Measurements from ENCODE around the gene ITPR3.

The ITPR3 gene

DNA sequence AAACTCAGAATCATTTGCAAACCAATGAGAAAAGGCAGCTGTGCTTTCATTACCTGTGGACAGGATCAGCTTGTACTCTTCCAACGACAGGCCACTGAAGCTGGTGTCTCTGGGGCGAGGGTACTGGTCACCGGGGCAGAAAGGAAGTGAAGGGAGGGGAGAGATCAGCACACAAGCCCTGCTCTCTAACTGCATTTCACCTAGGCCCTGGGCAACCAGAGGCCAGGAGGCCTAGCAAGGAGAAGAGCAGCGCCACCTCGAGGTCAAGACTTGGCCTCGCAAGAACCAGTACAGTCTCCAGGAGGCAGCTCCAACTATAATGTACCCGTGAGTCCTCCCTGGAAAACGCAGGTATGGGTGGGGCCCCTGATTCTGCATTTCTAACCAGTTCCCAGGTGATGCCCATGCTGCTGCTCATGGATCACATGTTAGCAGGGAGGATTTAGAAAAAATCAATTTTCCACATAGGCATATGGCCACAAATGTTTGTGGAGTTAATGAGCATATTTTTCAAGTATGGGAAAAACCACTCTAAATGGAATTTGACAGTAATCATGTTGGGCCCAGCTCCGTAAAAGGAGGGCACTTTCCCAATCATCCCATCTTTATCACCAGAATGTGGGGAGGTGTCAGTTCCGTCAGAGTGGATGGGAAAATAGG, 79.4 kb downstream of the ITPR3 start:
- DNase-seq (peak; percentile 75), ATAC-seq (peak; percentile 62)

DNA sequence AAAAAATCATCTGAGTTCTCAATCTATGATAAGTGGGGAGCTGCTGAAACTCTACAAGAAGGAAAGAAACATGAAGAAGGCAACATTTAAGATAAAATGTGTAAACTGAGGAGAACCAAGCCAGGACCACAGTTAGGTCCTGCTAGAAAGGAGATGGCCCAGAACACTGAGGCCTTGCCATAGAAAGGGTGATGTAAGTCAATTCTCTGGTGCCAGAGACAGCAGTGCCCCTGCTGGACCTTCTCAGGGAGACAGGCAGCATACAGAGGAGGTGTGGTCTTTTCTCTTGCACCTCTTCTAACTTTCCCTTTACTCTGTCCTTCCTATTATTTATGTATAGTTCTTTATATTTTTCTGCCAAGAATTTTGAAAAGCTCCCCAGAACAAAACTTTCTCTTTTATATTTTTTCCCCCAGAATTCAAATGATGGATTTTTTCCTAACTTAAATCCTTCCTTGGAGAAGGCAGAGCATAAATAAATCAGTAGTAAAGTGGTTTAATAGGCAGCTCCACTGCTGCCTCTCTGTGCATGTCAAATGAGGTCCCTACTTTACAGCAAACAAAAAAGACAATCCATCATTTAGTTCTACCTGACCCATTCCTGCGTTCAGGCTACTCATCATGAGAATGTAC, 81.3 kb downstream of the ITPR3 start:
- peak; percentile 70 for ATAC-seq
- DNase-seq = no peak

DNA sequence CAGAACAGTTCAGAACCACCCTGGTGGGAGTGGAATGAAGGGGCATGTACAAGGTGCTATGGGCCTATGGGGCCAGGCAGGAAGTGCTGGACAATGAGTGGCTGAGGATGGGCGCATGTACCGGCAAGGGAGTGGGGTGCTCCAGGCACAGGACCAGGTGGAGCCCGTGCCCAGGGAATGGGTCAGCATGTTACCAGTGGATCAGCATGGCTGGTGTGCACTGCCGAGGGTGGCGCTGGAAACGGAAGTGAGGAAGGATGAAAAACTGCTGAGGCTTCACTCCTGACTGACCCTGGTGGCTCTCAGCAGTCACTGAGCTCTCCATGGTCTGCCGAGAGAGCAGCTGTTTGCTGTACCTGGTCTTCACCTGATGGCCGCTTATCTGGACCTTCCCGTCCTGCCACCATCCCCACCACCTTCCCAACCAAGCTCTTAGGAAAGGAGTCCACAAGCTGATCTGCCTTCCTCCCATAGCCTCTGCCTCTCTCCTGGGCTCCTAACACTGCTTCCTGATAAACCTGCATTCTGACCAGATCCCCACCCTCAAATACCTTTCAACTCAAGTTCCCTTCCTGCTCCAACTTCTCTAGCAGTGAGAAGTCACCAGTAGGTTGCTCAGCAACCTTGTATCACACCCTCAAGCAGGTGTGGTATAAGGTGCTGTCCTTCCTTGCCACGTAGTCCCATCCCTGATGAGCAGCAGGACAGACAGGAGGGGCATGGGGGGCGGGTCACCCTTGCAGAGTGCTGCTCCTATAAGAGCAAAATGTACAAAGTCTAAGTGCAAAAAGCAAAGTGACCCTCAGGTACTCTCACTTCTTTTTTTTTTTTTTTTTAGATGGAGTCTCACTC, 83.3 kb downstream of the ITPR3 start:
- ATAC-seq (no peak), DNase-seq (no peak)

DNA sequence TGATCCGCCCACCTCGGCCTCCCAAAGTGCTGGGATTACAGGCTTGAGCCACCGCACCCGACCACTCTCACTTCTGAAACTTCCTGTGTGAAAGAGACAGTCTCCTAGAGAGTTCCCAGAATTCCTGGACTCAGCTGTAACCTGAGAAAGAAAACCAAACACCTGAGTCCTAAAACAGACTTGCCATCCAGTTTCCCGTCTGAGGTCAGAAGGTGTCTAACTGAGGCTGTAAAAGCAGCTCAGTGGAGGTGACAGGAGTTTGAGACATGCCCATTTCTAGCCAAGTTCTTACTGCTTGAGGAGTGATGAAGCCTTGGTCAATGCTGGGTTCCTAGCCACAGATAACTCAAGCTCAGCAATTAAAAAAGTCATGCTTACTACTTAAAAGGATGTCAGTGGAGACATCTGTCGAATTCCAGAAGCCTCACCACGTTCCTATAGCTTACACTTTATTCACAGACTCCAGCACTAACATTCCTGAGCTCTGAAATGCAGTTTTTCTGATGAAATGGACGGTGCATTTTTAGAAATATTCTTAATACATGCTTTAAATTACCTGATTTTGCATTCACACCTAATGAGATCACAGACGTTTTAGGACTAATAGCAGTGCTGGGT, 84.3 kb downstream of the ITPR3 start:
- ATAC-seq = no peak
- DNase-seq = no peak

DNA sequence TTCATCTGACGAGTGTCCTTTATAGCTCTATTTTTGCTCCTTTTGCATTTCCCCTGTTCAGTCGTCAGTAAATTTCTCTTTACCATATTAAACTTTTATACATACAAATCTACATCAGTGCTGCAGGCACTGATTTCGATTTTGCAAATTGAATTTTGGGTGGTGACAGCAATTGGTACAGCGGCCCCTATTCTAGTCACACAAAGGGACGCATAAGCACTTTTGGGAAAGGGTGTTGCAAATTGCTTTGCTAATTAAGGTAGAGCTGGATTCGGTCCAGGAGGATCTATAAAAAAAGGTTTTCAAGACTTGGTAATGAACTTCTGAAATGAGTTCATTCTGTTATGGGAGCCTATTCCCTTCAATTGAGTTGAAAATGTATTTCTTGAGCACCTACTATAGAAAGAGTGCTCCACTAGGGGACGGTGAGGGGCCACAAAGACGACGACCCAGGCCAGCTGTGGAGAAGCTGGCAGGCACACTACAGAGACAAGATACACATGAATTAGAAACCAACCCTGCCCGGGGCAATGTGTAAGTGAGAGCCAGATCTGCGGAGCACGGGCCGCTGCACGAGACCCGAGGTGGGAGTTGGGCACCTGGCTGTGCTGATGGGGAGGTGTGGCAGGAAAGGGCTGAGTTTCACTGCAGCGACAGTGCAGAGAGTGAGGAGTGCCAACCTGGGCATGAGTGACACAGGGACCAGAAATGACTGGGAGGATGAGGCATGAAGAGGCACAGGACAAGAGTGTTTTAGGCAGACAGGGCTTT, 85.0 kb downstream of the ITPR3 start:
- ATAC-seq = no peak
- no peak for DNase-seq

DNA sequence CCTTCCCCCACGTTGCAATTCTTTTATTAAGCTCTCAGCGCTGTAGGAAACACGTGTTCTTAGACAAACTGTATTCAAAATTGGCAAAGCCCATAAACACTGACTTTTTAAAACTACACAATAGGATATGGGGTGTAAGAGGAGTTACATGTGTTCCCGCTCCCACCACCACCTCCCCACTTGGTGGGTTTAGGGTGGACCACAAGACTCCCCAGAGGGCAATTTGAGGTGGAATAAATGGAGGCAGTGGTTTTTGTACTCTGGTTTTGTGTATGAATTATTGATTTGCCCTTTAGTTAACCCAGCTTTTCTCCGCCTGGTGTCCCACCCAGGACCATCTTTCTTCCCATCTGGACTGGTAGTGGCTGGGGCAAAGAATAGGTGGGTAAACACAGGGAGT, 86.6 kb downstream of the ITPR3 start:
- ATAC-seq (no peak), DNase-seq (no peak)

DNA sequence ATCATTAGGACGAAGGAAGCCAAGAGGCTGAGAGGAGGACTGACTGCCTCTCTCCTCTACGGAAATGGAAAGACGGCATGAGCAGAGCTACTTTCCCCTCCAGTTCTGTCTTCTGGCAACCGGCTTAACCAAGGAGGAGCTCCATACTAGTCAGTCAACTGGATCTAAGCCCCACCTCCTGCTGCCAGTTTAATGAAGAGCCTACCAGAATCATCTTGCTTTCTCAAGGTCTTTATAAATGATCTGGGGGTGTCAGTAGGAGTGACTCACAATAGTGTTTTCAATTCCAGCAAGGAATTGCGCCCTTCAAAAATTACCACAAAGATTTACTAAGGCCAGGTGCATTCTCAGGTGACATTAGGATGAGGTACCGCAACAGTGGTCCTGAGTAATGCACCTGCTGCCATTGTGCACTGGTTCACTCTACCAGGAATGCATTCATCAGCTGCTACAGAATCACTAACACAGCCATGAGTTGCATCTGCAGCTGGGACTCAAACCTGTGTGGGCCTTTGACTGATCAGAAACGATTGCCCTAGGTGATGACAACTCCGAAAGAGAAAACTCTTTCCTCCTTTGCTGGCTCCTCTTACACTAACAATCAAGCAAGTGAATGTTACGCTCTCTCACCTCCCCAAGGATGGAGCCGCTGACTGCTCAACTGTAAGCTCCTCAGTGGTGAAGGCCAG, 87.5 kb downstream of the ITPR3 start:
- no peak for DNase-seq
- ATAC-seq = no peak

DNA sequence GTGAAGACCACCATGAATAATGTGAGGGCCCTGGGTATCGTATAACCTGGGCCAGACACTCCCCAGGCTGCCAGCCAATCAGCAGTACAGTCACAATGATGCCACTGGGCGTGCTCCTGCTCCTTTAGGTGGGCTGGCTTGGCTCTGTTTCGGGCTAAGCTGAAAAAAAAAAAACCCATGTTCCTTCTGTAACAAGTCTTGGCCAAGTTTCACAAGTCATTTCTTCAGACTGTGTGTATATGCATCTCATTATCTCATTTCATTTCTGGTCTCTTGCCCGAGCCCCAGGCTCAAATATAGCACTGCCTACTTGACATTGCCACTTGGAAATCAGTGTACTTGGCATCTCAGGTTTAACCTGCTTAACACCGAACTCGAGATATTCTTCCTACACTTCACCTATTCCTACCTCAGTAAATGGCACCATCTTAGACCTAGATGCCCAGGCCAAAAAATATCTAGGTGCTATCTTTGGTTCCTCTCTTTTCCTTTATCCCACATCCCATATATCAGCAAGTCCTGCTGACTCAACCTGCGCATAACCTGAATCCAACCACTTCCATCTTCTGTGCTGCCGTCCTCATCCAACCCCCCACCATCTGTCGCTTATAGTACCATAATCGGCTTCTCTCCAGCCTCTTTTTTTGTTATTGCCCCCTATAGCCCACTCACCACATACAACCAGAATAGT, 88.6 kb downstream of the ITPR3 start:
- ATAC-seq = no peak
- no peak for DNase-seq

DNA sequence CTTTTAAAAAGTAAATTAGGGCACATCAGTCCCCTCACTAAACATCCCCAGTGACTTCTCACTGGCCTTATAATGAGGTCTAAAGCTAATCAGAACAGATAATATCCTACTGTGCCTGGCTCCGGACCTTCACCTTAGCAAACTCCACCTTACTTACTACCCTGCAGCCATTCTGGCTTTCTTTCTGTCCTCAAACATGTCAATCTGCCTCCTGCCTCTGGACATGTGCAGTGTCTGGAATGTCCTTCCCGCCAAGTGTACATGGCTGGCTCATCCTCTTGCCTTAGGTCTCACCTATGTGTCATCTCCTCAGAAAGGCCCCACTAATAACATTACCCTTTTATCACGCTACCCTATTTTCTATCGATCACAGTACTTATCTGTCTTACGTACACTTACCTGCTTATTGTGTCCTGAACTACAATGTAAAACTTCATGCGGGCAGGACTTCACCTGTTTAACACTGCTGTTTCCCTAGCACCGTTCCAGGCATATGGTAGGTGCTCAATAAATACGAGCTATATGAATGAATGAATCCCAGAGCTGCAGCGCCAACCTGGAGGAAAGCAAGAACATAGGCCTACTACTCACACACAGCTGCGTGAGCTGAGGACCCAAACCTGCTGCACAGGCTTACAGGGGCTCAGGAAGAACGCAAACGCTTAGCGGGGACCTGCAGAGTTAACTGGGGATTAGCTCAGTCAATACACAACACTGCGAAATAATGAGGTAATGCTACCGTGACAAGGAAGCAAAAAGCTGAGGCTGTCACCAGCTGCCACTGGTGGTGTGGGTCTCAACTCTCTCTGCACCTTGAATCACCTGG, 89.4 kb downstream of the ITPR3 start:
- DNase-seq (no peak), ATAC-seq (no peak)

DNA sequence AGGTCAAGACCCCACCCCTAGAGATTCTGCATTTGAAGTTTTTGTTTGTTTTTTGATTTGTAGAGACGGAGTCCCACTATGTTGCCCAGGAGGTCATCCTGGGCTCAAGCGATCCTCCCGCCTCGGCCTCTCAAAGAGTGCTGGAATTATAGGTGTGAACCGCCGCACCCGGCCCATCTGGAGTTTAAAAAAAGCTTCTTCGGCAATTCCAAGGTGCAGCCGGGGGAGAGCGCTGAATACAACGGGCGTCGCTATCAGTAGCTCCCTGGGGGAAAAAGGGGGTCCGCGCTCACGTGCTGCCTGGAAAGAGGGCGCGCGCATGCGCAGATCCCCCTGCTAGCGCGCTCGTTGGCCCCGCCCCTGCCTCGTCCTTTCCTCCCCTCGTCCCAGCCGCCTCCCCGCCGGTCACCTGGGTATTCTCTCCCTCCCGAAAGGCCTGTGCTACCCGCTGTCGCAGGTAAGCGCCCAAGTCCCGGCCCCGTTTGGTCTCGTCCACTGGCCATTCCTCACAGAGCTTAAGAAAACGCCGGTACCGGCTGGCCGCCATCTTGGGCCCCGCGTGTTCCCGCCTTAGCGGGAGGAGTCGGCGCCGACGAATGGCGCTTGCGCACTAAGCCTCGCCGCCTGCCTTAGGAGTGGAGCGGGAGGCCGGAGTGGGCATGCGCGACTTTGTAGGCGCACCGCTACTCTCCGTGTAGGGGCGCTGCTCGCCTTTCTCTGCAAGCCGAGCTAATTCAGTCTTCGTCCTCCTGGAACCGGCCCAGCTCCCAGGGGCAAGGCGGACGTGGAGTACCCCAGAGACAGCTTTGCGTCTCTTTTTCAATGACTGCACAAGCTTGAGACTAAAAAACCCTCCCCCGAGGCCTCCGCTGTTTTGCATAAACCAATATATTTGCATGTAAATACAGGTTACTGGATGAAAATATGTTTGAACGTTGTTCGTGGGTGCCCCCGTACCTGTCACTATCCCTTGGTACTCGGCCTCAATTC, 90.3 kb downstream of the ITPR3 start, which contains the start of gene UQCC2:
Gene UQCC2 (minus strand): TSS at position 561 of the 990 bp plus-strand sequence. CDS start 14 bp downstream, at position 547.
- DNase-seq (peak; percentile 98), ATAC-seq (peak; percentile 93)

DNA sequence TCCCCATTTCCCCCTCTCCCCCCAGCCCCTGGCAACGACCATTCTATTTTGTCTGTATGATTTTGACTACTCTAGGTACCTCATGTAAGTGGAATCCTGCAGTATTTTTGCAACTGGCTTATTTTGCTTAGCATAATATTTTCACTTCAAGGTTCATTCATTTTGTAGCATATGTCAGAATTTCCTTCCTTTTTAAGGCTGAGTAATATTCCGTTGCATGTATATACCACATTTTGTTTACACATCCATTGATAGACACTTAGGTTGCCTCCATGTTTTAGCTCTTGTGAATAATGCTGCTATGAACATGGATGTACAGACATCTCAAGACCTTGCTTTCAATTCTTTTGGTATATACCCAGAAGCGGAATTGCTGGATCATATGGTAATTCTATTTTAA, 91.8 kb downstream of the ITPR3 start:
- DNase-seq = no peak

DNA sequence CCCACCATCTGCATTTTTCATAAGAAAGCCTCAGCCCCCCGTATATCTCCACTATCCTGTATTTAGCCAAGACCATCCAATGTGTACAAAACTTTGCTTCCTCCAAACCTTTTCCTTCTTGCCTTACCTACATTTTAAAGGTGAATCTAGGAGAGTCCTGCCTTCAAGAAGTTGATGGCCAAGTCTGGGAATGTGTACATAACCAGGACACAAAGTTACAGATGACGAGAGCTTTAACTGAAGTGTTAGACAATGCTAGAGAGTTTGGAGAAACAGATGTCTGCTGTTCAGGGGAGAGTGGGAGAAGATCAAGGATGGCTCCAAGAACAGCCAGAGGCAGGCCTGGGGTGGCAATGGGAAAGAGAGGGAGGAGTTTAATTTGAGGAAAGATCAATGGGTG, 92.7 kb downstream of the ITPR3 start:
- DNase-seq = no peak
- no peak for ATAC-seq

More for the DNA sequence above, 91.8 kb downstream of the ITPR3 start:
- no peak for ATAC-seq

DNA sequence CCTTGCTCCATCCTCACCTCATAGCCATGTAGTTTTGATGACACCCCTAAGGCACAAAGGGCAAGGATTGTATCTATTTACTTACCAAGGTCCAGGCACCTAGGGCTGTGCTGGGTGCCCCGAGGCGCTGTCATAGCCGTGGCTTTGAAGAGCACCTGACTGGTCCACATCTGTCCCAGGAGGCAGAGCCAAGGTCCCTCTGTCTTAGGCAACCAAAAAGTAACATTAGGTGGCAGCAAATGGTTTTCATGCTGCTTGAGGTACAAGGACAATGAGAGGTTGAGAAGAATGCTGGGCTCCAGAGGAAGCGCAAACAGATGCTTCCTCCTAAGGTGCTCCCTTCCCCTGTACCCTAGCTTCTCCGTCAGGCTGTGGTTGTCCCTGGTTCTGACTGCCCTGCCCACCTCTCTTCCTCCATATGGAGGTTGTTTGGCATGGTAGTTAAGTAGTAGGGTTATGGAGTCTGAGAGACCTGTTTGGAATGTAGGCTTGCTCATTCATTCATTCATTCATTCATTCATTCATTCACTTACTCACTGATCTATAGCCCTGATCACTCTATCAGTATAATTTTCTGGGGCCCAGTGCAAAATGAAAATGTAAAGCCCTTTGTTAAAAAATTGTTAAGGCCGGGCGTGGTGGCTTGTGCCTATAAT, 93.4 kb downstream of the ITPR3 start:
- no peak for ATAC-seq

DNA sequence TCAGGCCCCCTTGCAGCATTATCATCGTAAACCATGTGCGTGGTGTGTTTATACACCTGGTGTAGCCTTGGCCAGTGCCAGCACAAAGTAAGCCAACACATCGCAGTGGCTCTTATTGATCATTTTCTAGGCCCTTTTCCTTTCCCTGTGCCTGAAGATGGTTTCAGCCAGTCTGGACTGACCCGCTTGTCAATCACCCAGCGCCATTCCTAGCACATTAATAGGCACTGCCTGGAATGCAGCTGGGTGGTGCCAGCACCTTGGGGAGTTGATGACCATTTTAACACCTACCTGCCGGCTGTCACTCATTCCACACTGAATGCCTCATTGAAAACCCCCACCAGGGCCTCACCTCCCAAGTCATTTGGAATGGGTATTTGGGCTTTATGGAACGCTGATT, 95.3 kb downstream of the ITPR3 start:
- DNase-seq (no peak), ATAC-seq (no peak)

More for the DNA sequence above, 93.4 kb downstream of the ITPR3 start:
- DNase-seq = no peak

DNA sequence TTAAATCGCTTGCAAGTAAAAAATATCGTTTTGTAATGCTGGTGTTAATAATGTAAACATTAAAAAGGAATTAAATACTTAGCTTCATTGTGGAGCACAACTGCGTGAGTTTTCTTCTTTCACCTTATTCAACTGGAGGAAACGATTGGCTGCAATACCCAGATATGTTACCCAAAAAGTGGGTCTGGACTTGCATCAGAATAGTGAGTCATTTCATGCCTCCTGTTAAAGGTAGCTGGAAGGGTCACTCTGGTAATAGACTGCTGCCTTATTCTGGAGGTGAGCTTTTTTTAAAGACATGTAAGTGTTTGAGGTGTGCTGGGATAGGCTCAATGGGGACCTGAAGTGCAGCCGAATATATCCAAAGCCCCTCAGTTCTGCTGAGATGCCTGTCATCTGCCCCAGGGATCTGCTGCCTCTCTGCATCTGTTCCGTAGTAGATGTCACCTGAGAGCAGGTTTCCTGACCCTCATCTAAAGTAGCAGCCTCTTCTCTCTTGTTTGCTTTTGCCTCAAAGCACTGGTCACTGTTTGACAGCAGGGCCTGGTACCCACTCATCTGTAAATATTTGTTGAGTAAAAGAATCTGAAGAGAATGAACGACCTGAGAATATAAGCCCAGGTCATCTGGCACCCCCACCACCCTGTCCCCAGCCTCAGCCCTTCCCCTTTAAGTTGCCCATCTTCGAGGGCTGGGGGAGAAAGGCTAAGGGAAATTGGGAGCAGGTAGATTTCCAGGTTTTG, 95.9 kb downstream of the ITPR3 start:
- ATAC-seq (no peak), DNase-seq (no peak)

DNA sequence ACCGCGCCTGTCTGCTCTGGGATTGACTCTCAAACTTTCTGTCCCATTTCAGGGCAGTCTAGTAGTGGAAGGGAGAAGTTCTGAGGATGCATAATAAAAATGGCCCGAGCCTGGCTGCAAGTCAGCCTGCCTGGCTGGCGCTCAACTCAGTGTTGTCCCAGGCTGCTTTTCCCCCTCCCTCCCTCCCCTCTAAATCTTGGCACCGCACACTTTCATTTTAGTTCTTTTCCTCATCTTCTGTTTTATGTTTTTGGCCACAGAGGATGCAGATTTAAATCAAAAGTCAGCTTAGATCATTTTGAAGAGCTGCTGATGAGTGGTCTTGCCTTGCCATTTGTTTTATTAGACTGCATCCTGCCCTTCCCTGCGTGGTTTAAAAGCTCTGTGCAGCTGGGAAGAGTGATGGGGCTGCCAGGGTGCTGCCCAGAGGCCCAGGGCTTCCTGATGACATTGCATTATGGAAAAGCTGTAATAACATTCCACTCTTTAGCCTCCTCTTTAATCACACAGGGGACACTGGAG, 96.9 kb downstream of the ITPR3 start:
- no peak for DNase-seq

DNA sequence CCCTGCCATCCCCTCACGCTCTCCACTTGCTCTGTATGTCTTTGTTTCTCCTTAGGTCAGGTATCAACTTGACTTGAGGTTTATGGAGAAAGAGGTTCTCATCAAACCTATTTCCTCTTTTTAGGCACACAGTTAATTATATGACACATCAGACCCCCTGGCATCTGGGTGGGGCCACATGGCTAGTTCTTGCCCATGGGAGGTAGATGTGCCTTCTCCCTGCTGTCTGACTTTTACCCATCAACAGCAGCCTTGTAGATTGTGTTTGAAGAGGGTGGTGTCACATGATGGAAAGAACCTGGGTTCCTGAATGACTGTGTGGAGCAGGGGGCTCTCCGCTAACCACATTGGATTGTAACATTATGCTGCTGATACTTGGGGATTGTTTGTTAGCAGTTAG, 97.6 kb downstream of the ITPR3 start:
- ATAC-seq (no peak), DNase-seq (no peak)

More for the DNA sequence above, 96.9 kb downstream of the ITPR3 start:
- ATAC-seq = no peak
